Panc1 (cell line): ENCODE measurements around the gene ZFYVE28. TPM values are rescaled to one million over a fixed set of nuclear protein-coding genes. Genes with fewer than 3 reads are reported as not detected.

Experiments
- ATAC-seq: fragments of 200-7000 bp; cut with Tn5 transposase; 2 replicates; pipeline ENCODE4 v1.9.1; 2020; ENCODE audit warnings: mild to moderate bottlenecking, moderate library complexity
- BruUV-seq: library from RNA; stranded (reverse); fragments of 400-500 nt; replicated peaks from 2 replicates; lab custom pipeline; 2021; lab: Mats Ljungman, UMichigan
- CTCF ChIA-PET: fragments of 300-600 bp; sonication (Branson Sonifier 250); formaldehyde crosslinking; loops from one replicate; lab custom pipeline; 2022; ENCODE audit warnings: antibody characterized with exemption; lab: Charles Lee
- POLR2A ChIA-PET: fragments of 300-600 bp; sonication (Branson Sonifier 250); formaldehyde crosslinking; loops from one replicate; lab custom pipeline; 2022; ENCODE audit warnings: antibody characterized with exemption; lab: Charles Lee
- DNase-seq: peaks from one replicate; pipeline ENCODE4 v3.0.0-alpha.2; 2010; ENCODE audit warnings: low read depth, low spot score
- H3K27ac ChIP-seq: 2 replicates; pipeline ENCODE4 v1.5.1; 2011; ENCODE audit warnings: mild to moderate bottlenecking, low read length, inconsistent platforms
- H3K27me3 ChIP-seq: fragments of 200-500 bp; sonication (Bioruptor generic); 2 replicates; pipeline ENCODE4 v1.6.0; 2014; ENCODE audit warnings: low read length, inconsistent platforms; ENCODE audit not compliant: control insufficient read depth, insufficient read depth
- H3K36me3 ChIP-seq: fragments of 200-500 bp; sonication (Bioruptor generic); 2 replicates; pipeline ENCODE4 v1.5.1; 2014; ENCODE audit warnings: inconsistent platforms, mild to moderate bottlenecking, low read length, moderate library complexity; ENCODE audit not compliant: control insufficient read depth, insufficient read depth
- H3K4me1 ChIP-seq: 2 replicates; pipeline ENCODE4 v1.5.1; 2011; ENCODE audit warnings: inconsistent platforms, mild to moderate bottlenecking, low read length, moderate library complexity; ENCODE audit not compliant: control insufficient read depth, insufficient read depth
- H3K4me3 ChIP-seq, 2 experiments: 2 replicates each; pipeline ENCODE4 v1.5.1; 2011 to 2012; ENCODE audit warnings: low read depth in 2 of 2, low read length in 2 of 2, mild to moderate bottlenecking in 2 of 2, inconsistent platforms in 1 of 2, moderate library complexity in 1 of 2
- H3K9me3 ChIP-seq: fragments of 200-500 bp; sonication (Bioruptor generic); 2 replicates; pipeline ENCODE4 v1.5.1; 2014; ENCODE audit warnings: low read depth, mild to moderate bottlenecking, inconsistent platforms, low read length, moderate library complexity; ENCODE audit not compliant: control insufficient read depth, insufficient read depth
- POLR2AphosphoS5 ChIP-seq: IDR thresholded peaks from 2 replicates; pipeline ENCODE4 v1.6.1; 2012; ENCODE audit warnings: mild to moderate bottlenecking, low read depth, low read length, moderate library complexity
- SIN3A ChIP-seq: IDR thresholded peaks from 2 replicates; pipeline ENCODE4 v1.6.1; 2012; ENCODE audit warnings: low read depth, mild to moderate bottlenecking, low read length, moderate library complexity, borderline replicate concordance; ENCODE audit not compliant: insufficient read depth
- TCF7L2 ChIP-seq: IDR thresholded peaks from 2 replicates; pipeline ENCODE4 v1.6.1; 2011; ENCODE audit warnings: mild to moderate bottlenecking, low read depth, low read length, inconsistent platforms
- in situ Hi-C: cut with HindIII; loops from 2 replicates; pipeline ENCODE4 v1.10.0; 2016; ENCODE audit warnings: low sequenced_read_pairs, low pct_unique_long_range_greater_than_20kb
- intact Hi-C: fragments of 100-400 bp; cut with micrococcal nuclease; formaldehyde crosslinking; loops from one replicate; pipeline ENCODE4 v1.10.0; 2022; ENCODE audit not compliant: unreplicated experiment
- total RNA-seq: library from RNA; stranded (reverse); gene quantifications from one replicate; pipeline ENCODE4 v1.2.1, GENCODE V29; 2021; ENCODE audit not compliant: unreplicated experiment
- TF ChIP-seq, protein P1 (sequence below), 2 experiments: IDR thresholded peaks; 2 replicates each; pipeline ENCODE4 v1.6.1; 2011 to 2012; ENCODE audit warnings: low read depth in 2 of 2, control low read depth in 1 of 2, low read length in 1 of 2, mild to moderate bottlenecking in 1 of 2, moderate library complexity in 1 of 2; ENCODE audit not compliant: insufficient read depth in 1 of 2
- TF ChIP-seq, protein P2 (sequence below): fragments of 450-650 bp; IDR thresholded peaks from 2 replicates; pipeline ENCODE4 v1.5.1; 2017; ENCODE audit warnings: mild to moderate bottlenecking

The ZFYVE28 gene
- total RNA-seq, 1 experiment from 2014 or later: 11.9 TPM

GRCh38 chr4:2415881-2416563, 2.4 kb downstream of the ZFYVE28 start:
- in situ Hi-C loops: no loop called here
- no TSS peak for BruUV-seq
- TF ChIP-seq, protein P1, sequence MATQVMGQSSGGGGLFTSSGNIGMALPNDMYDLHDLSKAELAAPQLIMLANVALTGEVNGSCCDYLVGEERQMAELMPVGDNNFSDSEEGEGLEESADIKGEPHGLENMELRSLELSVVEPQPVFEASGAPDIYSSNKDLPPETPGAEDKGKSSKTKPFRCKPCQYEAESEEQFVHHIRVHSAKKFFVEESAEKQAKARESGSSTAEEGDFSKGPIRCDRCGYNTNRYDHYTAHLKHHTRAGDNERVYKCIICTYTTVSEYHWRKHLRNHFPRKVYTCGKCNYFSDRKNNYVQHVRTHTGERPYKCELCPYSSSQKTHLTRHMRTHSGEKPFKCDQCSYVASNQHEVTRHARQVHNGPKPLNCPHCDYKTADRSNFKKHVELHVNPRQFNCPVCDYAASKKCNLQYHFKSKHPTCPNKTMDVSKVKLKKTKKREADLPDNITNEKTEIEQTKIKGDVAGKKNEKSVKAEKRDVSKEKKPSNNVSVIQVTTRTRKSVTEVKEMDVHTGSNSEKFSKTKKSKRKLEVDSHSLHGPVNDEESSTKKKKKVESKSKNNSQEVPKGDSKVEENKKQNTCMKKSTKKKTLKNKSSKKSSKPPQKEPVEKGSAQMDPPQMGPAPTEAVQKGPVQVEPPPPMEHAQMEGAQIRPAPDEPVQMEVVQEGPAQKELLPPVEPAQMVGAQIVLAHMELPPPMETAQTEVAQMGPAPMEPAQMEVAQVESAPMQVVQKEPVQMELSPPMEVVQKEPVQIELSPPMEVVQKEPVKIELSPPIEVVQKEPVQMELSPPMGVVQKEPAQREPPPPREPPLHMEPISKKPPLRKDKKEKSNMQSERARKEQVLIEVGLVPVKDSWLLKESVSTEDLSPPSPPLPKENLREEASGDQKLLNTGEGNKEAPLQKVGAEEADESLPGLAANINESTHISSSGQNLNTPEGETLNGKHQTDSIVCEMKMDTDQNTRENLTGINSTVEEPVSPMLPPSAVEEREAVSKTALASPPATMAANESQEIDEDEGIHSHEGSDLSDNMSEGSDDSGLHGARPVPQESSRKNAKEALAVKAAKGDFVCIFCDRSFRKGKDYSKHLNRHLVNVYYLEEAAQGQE (IDR thresholded peaks at IDR 0.05; ENCODE audit: insufficient read depth in 1 of 2, low read depth in 2 of 2, low read length in 1 of 2): no peak
- no peak for TF ChIP-seq TCF7L2
- TF ChIP-seq, protein P2, sequence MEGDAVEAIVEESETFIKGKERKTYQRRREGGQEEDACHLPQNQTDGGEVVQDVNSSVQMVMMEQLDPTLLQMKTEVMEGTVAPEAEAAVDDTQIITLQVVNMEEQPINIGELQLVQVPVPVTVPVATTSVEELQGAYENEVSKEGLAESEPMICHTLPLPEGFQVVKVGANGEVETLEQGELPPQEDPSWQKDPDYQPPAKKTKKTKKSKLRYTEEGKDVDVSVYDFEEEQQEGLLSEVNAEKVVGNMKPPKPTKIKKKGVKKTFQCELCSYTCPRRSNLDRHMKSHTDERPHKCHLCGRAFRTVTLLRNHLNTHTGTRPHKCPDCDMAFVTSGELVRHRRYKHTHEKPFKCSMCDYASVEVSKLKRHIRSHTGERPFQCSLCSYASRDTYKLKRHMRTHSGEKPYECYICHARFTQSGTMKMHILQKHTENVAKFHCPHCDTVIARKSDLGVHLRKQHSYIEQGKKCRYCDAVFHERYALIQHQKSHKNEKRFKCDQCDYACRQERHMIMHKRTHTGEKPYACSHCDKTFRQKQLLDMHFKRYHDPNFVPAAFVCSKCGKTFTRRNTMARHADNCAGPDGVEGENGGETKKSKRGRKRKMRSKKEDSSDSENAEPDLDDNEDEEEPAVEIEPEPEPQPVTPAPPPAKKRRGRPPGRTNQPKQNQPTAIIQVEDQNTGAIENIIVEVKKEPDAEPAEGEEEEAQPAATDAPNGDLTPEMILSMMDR: no peak
- Histone ChIP-seq H3K36me3 (no peaks in the 10 kb centered on the region), H3K9me3 (no peaks in the 10 kb centered on the region), H3K27me3 (no peaks in the 10 kb centered on the region), H3K27ac (peak overlapping the region; percentile 93), H3K4me1 (peaks cover 29% of the 10 kb centered on the region), H3K4me3 (peak overlapping the region; percentile 60 to 74)
- DNase-seq: no peak
- ChIA-PET CTCF (interaction anchor here (0.9 kb wide), 1 partner anchor 49 kb away, joined by 3 read pairs; no protein-coding TSS in a partner anchor), POLR2A (interaction anchor here (0.5 kb wide), 1 partner anchor 365 kb away, joined by 6 read pairs; no protein-coding TSS in a partner anchor)
- ATAC-seq: no peak
- intact Hi-C loops: no loop called here

DNA sequence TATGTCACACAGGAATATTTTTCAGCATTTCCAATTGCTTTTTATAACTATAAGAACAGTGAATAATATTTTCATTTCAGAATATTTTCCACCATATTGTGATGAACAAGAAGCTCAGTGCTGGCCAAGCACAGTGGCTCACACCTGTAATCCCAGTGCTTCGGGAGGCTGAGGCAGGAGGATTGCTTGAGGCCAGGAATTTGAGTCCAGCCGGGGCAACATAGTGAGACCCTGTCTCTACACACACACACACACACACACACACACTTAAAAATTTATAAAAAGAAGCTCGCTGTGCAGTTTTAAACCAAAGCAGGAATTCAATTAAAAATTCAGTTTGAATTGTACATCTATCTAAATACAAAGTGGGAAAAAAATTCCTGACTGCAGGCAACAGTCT, 3.2 kb downstream of the ZFYVE28 start:
- TF ChIP-seq SIN3A (no peak), POLR2AphosphoS5 (no peak), TCF7L2 (no peak)
- TF ChIP-seq, protein P1 (IDR thresholded peaks at IDR 0.05; ENCODE audit: insufficient read depth in 1 of 2, low read depth in 2 of 2, low read length in 1 of 2): no peak
- TF ChIP-seq, protein P2: no peak
- Histone ChIP-seq H3K9me3 (no peaks in the 10 kb centered on the region), H3K36me3 (no peaks in the 10 kb centered on the region), H3K4me3 (peak overlapping the region in 1 of 2 experiments; percentile 74; a peak in 3 of 4 replicates), H3K27me3 (no peaks in the 10 kb centered on the region), H3K4me1 (peaks cover 29% of the 10 kb centered on the region), H3K27ac (peak overlapping the region; percentile 93)
- CTCF ChIA-PET: no interaction called here
- ATAC-seq (no peak), DNase-seq (no peak)
- in situ Hi-C loops: no loop called here
- no TSS peak for BruUV-seq
- POLR2A ChIA-PET: no interaction called here
- intact Hi-C loops: no loop called here
